HUES48 (cell line): Measurements from ENCODE around the gene C15orf62.

Experiments
- H3K27ac ChIP-seq: one replicate; pipeline ENCODE4 v1.7.0; 2013; ENCODE audit warnings: low read depth, low read length, inconsistent platforms
- H3K27me3 ChIP-seq: 2 replicates; pipeline ENCODE4 v1.6.1; 2013; ENCODE audit warnings: mild to moderate bottlenecking, low read length; ENCODE audit not compliant: control insufficient read depth, insufficient read depth
- H3K36me3 ChIP-seq: 2 replicates; pipeline ENCODE4 v1.6.1; 2013; ENCODE audit warnings: low read length; ENCODE audit not compliant: control insufficient read depth, insufficient read depth
- H3K4me1 ChIP-seq: 2 replicates; pipeline ENCODE4 v1.6.1; 2013; ENCODE audit warnings: mild to moderate bottlenecking, low read length; ENCODE audit not compliant: control insufficient read depth, insufficient read depth
- H3K4me3 ChIP-seq: 2 replicates; pipeline ENCODE4 v1.5.1; 2013; ENCODE audit warnings: mild to moderate bottlenecking, low read depth, low read length
- H3K9ac ChIP-seq: 2 replicates; pipeline ENCODE4 v1.6.1; 2013; ENCODE audit warnings: mild to moderate bottlenecking, low read depth, low read length, moderate library complexity
- H3K9me3 ChIP-seq: 2 replicates; pipeline ENCODE4 v1.6.1; 2013; ENCODE audit warnings: low read length; ENCODE audit not compliant: control insufficient read depth, insufficient read depth

C15orf62 gene

GRCh38 chr15:40769274-40770146, at the start of gene C15orf62:
Gene C15orf62, plus strand, starts transcription at chr15:40769980. Its CDS starts 516 bp downstream, at chr15:40770496.
- H3K4me1 ChIP-seq, result peaks cover 28% of the 10 kb centered on the region
- no peaks in the 10 kb centered on the region for H3K9me3 ChIP-seq
- H3K4me3 ChIP-seq, result no peak within 1 kb of the TSS
- H3K9ac ChIP-seq, result no peak within 1 kb of the TSS
- no peak within 1 kb of the TSS for H3K27ac ChIP-seq
- peaks cover 27% of the 10 kb centered on the region for H3K36me3 ChIP-seq
- no peaks in the 10 kb centered on the region for H3K27me3 ChIP-seq

- Histone ChIP-seq H3K27me3 (no peaks in the 10 kb centered on the region), H3K9me3 (no peaks in the 10 kb centered on the region), H3K4me1 (no peaks in the 10 kb centered on the region), H3K4me3 (no peak overlapping the region), H3K9ac (no peak overlapping the region), H3K36me3 (peaks cover 57% of the 10 kb centered on the region), H3K27ac (no peak overlapping the region)
Measured at GRCh38 chr15:40721701-40722100, 48.1 kb upstream of the C15orf62 start.

GRCh38 chr15:40722354-40722753, 47.4 kb upstream of the C15orf62 start:
- H3K27me3 ChIP-seq, result no peaks in the 10 kb centered on the region
- no peak overlapping the region for H3K4me3 ChIP-seq
- H3K4me1 ChIP-seq, result no peaks in the 10 kb centered on the region
- H3K9me3 ChIP-seq, result no peaks in the 10 kb centered on the region
- no peak overlapping the region for H3K27ac ChIP-seq
- peaks cover 55% of the 10 kb centered on the region for H3K36me3 ChIP-seq
- no peak overlapping the region for H3K9ac ChIP-seq

GRCh38 chr15:40722934-40723333, 46.8 kb upstream of the C15orf62 start:
- Histone ChIP-seq H3K36me3 (peaks cover 52% of the 10 kb centered on the region), H3K27me3 (no peaks in the 10 kb centered on the region), H3K27ac (no peak overlapping the region), H3K4me1 (no peaks in the 10 kb centered on the region), H3K4me3 (no peak overlapping the region), H3K9me3 (no peaks in the 10 kb centered on the region), H3K9ac (no peak overlapping the region)

- H3K36me3 ChIP-seq, result peaks cover 53% of the 10 kb centered on the region
- no peaks in the 10 kb centered on the region for H3K4me1 ChIP-seq
- no peak overlapping the region for H3K27ac ChIP-seq
- no peaks in the 10 kb centered on the region for H3K9me3 ChIP-seq
- H3K9ac ChIP-seq, result no peak overlapping the region
- H3K4me3 ChIP-seq, result no peak overlapping the region
- H3K27me3 ChIP-seq, result no peaks in the 10 kb centered on the region
Measured at GRCh38 chr15:40723919-40724318, 45.9 kb upstream of the C15orf62 start.

GRCh38 chr15:40731034-40731433, 38.7 kb upstream of the C15orf62 start:
- H3K27ac ChIP-seq, result peak overlapping the region; percentile 73
- H3K9ac ChIP-seq, result no peak overlapping the region
- no peaks in the 10 kb centered on the region for H3K27me3 ChIP-seq
- no peak overlapping the region for H3K4me3 ChIP-seq
- peaks cover 68% of the 10 kb centered on the region for H3K36me3 ChIP-seq
- no peaks in the 10 kb centered on the region for H3K4me1 ChIP-seq
- no peaks in the 10 kb centered on the region for H3K9me3 ChIP-seq

- peak overlapping the region; percentile 20 for H3K27ac ChIP-seq
- H3K4me3 ChIP-seq, result no peak overlapping the region
- H3K9me3 ChIP-seq, result no peaks in the 10 kb centered on the region
- H3K27me3 ChIP-seq, result no peaks in the 10 kb centered on the region
- no peak overlapping the region for H3K9ac ChIP-seq
- H3K4me1 ChIP-seq, result peaks cover 27% of the 10 kb centered on the region
- peaks cover 70% of the 10 kb centered on the region for H3K36me3 ChIP-seq
Measured at GRCh38 chr15:40736575-40736974, 33.2 kb upstream of the C15orf62 start.

- peaks cover 27% of the 10 kb centered on the region for H3K4me1 ChIP-seq
- H3K9ac ChIP-seq, result no peak overlapping the region
- peak overlapping the region; percentile 17 for H3K27ac ChIP-seq
- peaks cover 66% of the 10 kb centered on the region for H3K36me3 ChIP-seq
- no peak overlapping the region for H3K4me3 ChIP-seq
- H3K9me3 ChIP-seq, result no peaks in the 10 kb centered on the region
- H3K27me3 ChIP-seq, result no peaks in the 10 kb centered on the region
Measured at GRCh38 chr15:40737048-40737447, 32.7 kb upstream of the C15orf62 start.

GRCh38 chr15:40739047-40739446, 30.7 kb upstream of the C15orf62 start:
- Histone ChIP-seq H3K4me1 (peaks cover 27% of the 10 kb centered on the region), H3K36me3 (peaks cover 72% of the 10 kb centered on the region), H3K27me3 (no peaks in the 10 kb centered on the region), H3K4me3 (peak overlapping the region; percentile 9; the same call in 1 of the 2 replicates), H3K9me3 (no peaks in the 10 kb centered on the region), H3K27ac (peak overlapping the region; percentile 83), H3K9ac (no peak overlapping the region)

GRCh38 chr15:40739854-40740253, 29.9 kb upstream of the C15orf62 start:
- Histone ChIP-seq H3K9me3 (no peaks in the 10 kb centered on the region), H3K36me3 (peaks cover 71% of the 10 kb centered on the region)

GRCh38 chr15:40743485-40743901, 26.3 kb upstream of the C15orf62 start:
- Histone ChIP-seq H3K4me3 (no peak overlapping the region), H3K9me3 (no peaks in the 10 kb centered on the region), H3K27ac (no peak overlapping the region), H3K36me3 (peaks cover 42% of the 10 kb centered on the region), H3K27me3 (no peaks in the 10 kb centered on the region), H3K4me1 (peaks cover 23% of the 10 kb centered on the region), H3K9ac (no peak overlapping the region)

More at GRCh38 chr15:40739854-40740253, 29.9 kb upstream of the C15orf62 start:
- H3K27ac ChIP-seq, result peak overlapping the region; percentile 78
- H3K9ac ChIP-seq, result no peak overlapping the region
- H3K4me3 ChIP-seq, result no peak overlapping the region
- H3K4me1 ChIP-seq, result peaks cover 27% of the 10 kb centered on the region
- no peaks in the 10 kb centered on the region for H3K27me3 ChIP-seq
